Subcutaneous adipose tissue (tissue), 4 donors: ENCODE results near the gene ARPP19. TPM values are rescaled to one million over a fixed set of nuclear protein-coding genes. Genes with fewer than 3 reads are reported as not detected.

Source experiments
- CTCF ChIP-seq: fragments of 450-650 bp; IDR thresholded peaks from one replicate; pipeline ENCODE4 v1.5.1; 2016; ENCODE audit warnings: low read depth, mild to moderate bottlenecking, control low read depth, antibody characterized with exemption, moderate library complexity
- total RNA-seq, 4 donors: library from RNA; depleted of rRNA; stranded (reverse); fragments of >200 nt; gene quantifications; one replicate each; pipeline ENCODE4 v1.1.0, GENCODE V29; 2016

ARPP19 gene
- total RNA-seq, 4 donors from 2014 or later = 115 to 237 (median 147) TPM

GRCh38 chr15:52515343-52515742 lies 53.5 kb downstream of the ARPP19 start:
- TF ChIP-seq CTCF = no peak

GRCh38 chr15:52514482-52514881 lies 54.3 kb downstream of the ARPP19 start:
- no peak for TF ChIP-seq CTCF

GRCh38 chr15:52511084-52511483 lies 57.7 kb downstream of the ARPP19 start:
- TF ChIP-seq CTCF = no peak

DNA sequence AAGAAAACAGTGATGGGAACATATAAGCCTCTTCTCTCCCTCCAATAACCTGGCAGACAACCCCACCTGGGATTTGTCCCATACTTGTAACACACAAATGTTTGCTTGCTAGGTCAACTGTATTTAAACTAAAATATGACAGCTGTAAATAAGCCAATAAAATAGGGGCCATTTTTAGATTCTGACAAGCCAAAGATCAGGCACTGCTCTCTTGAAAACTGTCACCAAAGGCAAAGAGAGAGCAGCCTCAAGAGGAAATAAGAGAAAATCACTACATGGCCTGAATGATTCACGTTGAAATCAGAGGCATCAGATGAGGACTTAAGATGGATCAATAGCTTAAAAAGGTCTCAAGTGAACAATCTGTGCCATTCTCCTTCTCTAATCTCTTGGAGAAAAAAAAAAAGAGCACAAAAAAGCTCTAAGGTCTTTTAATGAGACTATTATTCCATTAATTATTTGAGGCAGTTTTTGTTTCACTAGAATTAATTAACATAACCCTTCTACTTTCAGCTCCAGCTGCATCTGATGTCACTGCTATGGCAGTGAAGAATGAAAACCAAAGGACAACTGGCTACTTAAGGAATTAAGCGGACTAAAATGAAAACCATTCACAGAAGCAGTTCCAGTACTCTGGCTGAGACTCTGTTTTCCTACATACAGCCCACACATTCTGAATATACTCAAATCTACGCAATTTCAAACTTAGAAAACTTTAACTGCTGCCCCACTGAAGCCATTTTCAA lies 59.2 kb downstream of the ARPP19 start:
- TF ChIP-seq CTCF = no peak

DNA sequence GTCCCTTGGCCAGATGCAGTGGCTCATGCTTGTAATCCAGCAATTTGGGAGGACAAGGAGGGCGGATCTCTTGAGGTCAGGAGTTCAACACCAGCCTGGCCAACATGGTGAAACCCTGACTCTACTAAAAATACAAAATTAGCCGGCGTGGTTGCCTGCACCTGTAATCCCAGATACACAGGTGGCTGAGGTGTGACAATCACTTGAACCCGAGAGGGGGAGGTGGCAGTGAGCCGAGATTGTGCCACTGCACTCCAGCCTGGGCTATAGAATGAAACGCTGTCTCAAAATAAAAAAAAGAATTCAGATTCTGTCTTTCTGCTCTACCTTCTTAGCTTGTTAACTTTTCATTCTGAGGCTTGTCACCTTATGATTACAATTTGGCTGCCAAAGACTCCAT lies 62.3 kb downstream of the ARPP19 start:
- TF ChIP-seq CTCF = no peak

DNA sequence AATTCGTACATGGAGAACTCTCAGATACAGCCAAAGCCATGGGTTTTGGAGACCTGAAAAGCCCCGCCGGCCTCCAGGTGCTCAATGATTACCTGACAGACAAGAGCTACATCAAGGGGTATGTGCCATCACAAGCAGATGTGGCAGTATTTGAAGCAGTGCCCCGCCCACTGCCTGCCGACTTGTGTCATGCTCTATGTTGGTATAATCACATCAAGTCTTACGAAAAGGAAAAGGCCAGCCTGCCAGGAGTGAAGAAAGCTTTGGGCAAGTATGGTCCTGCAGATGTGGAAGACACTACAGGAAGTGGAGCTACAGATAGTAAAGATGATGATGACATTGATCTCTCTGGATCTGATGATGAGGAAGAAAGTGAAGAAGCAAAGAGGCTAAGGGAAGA lies 63.7 kb downstream of the ARPP19 start:
- TF ChIP-seq CTCF = no peak

GRCh38 chr15:52503788-52504496 lies 64.9 kb downstream of the ARPP19 start:
- no peak for TF ChIP-seq CTCF
